PC-3 (cell line): ENCODE data around the gene MRPL43. TPM values are rescaled to one million over a fixed set of nuclear protein-coding genes. Genes with fewer than 3 reads are reported as not detected.
A peak's percentile ranks its signal among the peaks of the same experiment; 100 is the strongest.

Source experiments
- ATAC-seq: fragments of 200-7000 bp; cut with Tn5 transposase; 2 replicates; pipeline ENCODE4 v1.9.1; 2020; ENCODE audit warnings: mild to moderate bottlenecking, moderate library complexity
- BruUV-seq: library from RNA; stranded (reverse); fragments of 400-500 nt; replicated peaks from 2 replicates; lab custom pipeline; 2021; lab: Mats Ljungman, UMichigan
- CTCF ChIA-PET: fragments of 300-600 bp; sonication (Branson Sonifier 250); formaldehyde crosslinking; loops from one replicate; lab custom pipeline; 2022; ENCODE audit warnings: antibody characterized with exemption; lab: Charles Lee
- POLR2A ChIA-PET: fragments of 300-600 bp; sonication (Branson Sonifier 250); formaldehyde crosslinking; loops from one replicate; lab custom pipeline; 2022; ENCODE audit warnings: antibody characterized with exemption; ENCODE audit not compliant: unreplicated experiment; lab: Charles Lee
- DNase-seq: peaks from one replicate; pipeline ENCODE4 v3.0.0-alpha.2; 2015
- H2AFZ ChIP-seq: fragments of 300-600 bp; sonication (generic); 2 replicates; pipeline ENCODE4 v1.6.0; 2016; ENCODE audit warnings: antibody characterized with exemption, low read length
- H3F3A ChIP-seq: fragments of 300-600 bp; sonication (generic); one replicate; pipeline ENCODE4 v1.6.0; 2017; ENCODE audit warnings: antibody characterized with exemption, low read length, control low read depth, mild to moderate bottlenecking; ENCODE audit not compliant: unreplicated experiment
- H3K27ac ChIP-seq: fragments of 300-600 bp; sonication (generic); 2 replicates; pipeline ENCODE4 v1.5.1; 2016; ENCODE audit warnings: mild to moderate bottlenecking, low read length
- H3K27me3 ChIP-seq: fragments of 300-600 bp; sonication (generic); 2 replicates; pipeline ENCODE4 v1.6.1; 2016; ENCODE audit warnings: low read length, mixed read lengths
- H3K36me3 ChIP-seq: fragments of 300-600 bp; sonication (generic); 2 replicates; pipeline ENCODE4 v1.6.1; 2016; ENCODE audit warnings: low read depth, mixed run types, low read length, mixed read lengths
- H3K4me1 ChIP-seq: fragments of 300-600 bp; sonication (generic); 2 replicates; pipeline ENCODE4 v1.5.1; 2016; ENCODE audit warnings: low read length; ENCODE audit not compliant: insufficient read depth
- H3K4me2 ChIP-seq: fragments of 300-600 bp; sonication (generic); 2 replicates; pipeline ENCODE4 v1.6.0; 2016; ENCODE audit warnings: low read length
- H3K4me3 ChIP-seq: fragments of 300-600 bp; sonication (generic); 2 replicates; pipeline ENCODE4 v1.5.1; 2016; ENCODE audit warnings: mild to moderate bottlenecking, low read length, mixed read lengths
- H3K79me2 ChIP-seq: fragments of 300-600 bp; sonication (generic); 2 replicates; pipeline ENCODE4 v1.6.1; 2017; ENCODE audit warnings: low read length, mixed read lengths
- H3K9ac ChIP-seq: fragments of 300-600 bp; sonication (generic); 2 replicates; pipeline ENCODE4 v1.6.0; 2016; ENCODE audit warnings: mild to moderate bottlenecking, low read length
- H3K9me2 ChIP-seq: fragments of 300-600 bp; sonication (generic); replicated peaks from 2 replicates; pipeline ENCODE4 v1.6.1; 2016; ENCODE audit warnings: mixed run types, low read length, mixed read lengths
- H3K9me3 ChIP-seq: fragments of 300-600 bp; sonication (generic); 2 replicates; pipeline ENCODE4 v1.6.1; 2016; ENCODE audit warnings: low read length, mixed read lengths
- H4K20me1 ChIP-seq: fragments of 300-600 bp; sonication (generic); 2 replicates; pipeline ENCODE4 v1.6.1; 2016; ENCODE audit warnings: low read length, mixed read lengths
- EZH2 ChIP-seq: fragments of 300-600 bp; sonication (generic); IDR thresholded peaks from one replicate; pipeline ENCODE4 v1.6.1; 2017; ENCODE audit warnings: antibody characterized with exemption, mild to moderate bottlenecking, low read length; ENCODE audit not compliant: unreplicated experiment
- EZH2phosphoT487 ChIP-seq: fragments of 300-600 bp; sonication (generic); IDR thresholded peaks from 2 replicates; pipeline ENCODE4 v1.6.1; 2018; ENCODE audit warnings: mild to moderate bottlenecking, antibody characterized with exemption, low read length, borderline replicate concordance
- intact Hi-C: fragments of 100-400 bp; cut with micrococcal nuclease; formaldehyde crosslinking; loops from 2 replicates; pipeline ENCODE4 v1.9.0; 2023
- total RNA-seq: library from RNA; depleted of rRNA; stranded (reverse); fragments of >200 nt; gene quantifications from 2 replicates; pipeline ENCODE4 v1.2.3, GENCODE V29; 2014
- TF ChIP-seq, protein P1 (sequence below): fragments of 300-600 bp; sonication (generic); conservative IDR thresholded peaks from 2 replicates; pipeline ENCODE4 v1.5.1; 2017; ENCODE audit warnings: antibody characterized with exemption, low read depth, mild to moderate bottlenecking, low read length

The MRPL43 gene
- total RNA-seq, 1 experiment from 2014 or later = 81.0 TPM

DNA sequence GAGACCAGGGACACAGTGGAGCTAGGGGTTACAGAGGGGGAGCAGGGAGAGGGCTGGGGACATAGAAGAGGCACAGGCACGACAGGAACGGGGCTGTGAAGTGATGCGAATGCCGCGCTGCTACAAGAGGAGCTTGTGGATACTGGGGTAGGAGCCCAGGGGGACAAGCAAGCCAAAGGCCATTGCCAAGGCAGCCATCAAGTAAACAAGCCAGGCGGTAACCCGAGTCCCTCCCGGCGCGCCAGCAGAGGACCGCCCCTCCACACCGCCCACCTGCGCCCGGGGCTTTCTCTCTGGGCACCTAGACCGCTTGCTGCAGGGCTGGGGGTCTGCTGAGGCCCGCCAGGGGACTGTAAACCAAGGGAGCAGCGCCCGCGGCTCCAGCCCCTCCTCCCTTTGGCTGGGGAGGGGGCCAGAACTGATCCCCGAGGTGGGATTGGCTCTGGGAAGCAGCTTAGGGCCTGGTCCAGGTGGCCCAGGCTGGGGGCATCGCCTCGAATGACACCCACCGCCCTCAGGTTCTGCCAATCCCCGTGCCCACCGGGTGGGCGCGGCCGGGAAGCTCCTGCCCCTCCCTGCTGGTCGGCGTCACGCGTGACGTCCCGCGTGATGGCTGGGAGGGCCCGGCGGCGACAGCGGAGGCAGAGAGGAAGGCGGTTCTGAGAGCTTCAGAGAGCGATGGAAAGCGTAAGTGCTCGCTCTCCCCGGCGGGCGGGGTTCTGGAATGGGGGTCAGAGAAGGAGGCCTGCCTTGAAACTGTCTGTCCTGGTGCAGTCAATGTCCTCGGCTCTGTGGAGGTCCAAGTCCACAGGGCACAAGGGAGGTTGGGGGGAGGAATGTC lies 44.7 kb upstream of the MRPL43 start:
- Histone ChIP-seq H3K27ac (peak overlapping the region; percentile 95), H3K36me3 (peaks cover 5% of the 10 kb centered on the region; the same call in 1 of the 2 replicates), H3K4me1 (peaks cover 8% of the 10 kb centered on the region), H3K9ac (peak overlapping the region; percentile 85), H2AFZ (peak overlapping the region; percentile 80), H3K4me2 (peak overlapping the region; percentile 96), H4K20me1 (no peaks in the 10 kb centered on the region), H3K9me3 (no peaks in the 10 kb centered on the region), H3F3A (no peaks in the 10 kb centered on the region), H3K27me3 (no peaks in the 10 kb centered on the region), H3K9me2 (no peaks in the 10 kb centered on the region), H3K4me3 (peak overlapping the region; percentile 83), H3K79me2 (peaks cover 16% of the 10 kb centered on the region)
- ChIA-PET POLR2A (interaction anchor here (0.6 to 0.7 kb wide), 2 partner anchors 11 to 1304 kb away, joined by 3 to 6 read pairs; no protein-coding TSS in a partner anchor), CTCF (interaction anchor here (0.5 kb wide), 1 partner anchor 537 kb away, joined by 3 read pairs; no protein-coding TSS in a partner anchor)
- peak; percentile 48 for DNase-seq
- no TSS peak for BruUV-seq
- TF ChIP-seq EZH2 = no peak
- TF ChIP-seq EZH2phosphoT487 = no peak
- TF ChIP-seq, protein P1, sequence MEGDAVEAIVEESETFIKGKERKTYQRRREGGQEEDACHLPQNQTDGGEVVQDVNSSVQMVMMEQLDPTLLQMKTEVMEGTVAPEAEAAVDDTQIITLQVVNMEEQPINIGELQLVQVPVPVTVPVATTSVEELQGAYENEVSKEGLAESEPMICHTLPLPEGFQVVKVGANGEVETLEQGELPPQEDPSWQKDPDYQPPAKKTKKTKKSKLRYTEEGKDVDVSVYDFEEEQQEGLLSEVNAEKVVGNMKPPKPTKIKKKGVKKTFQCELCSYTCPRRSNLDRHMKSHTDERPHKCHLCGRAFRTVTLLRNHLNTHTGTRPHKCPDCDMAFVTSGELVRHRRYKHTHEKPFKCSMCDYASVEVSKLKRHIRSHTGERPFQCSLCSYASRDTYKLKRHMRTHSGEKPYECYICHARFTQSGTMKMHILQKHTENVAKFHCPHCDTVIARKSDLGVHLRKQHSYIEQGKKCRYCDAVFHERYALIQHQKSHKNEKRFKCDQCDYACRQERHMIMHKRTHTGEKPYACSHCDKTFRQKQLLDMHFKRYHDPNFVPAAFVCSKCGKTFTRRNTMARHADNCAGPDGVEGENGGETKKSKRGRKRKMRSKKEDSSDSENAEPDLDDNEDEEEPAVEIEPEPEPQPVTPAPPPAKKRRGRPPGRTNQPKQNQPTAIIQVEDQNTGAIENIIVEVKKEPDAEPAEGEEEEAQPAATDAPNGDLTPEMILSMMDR = no peak
- intact Hi-C loops = no loop called here
- peak; percentile 40 for ATAC-seq

DNA sequence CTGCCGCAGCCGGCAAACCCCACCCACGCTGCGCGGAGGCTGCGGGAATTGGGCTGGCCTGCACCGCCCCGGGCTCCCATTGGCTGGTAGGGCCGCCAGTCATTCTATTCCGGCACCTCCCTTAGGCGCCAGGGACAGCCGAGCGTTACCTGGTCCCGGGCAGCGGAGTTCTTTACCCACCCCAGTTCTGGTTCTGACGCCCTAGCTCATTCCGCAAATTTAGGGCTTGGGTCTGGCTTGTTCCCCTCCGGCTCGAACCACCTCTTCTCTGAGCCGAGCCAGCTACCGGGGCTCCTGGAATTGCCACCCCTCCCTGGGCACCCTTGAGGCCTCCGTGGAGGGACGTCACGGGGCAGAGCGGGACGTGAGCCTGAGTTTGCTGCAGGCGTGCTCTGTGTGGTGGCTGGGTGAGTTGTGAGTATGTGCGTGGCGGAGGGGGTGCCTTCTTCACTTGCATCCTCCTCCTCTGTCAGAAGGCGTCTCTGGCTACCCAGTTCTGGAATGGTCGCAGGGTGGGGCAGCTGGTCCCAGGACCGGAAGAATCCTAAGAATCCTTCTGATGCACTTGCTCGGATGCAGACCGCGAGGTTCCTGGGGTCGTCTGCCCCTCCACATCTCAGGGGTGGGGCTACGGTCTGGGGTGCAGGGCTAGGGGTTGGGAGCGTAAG lies 44.0 kb upstream of the MRPL43 start, which contains the start of the genes PDZD7 and SFXN3:
Gene PDZD7, minus strand, starts transcription at position 2 of the 668 bp plus-strand sequence. CDS start 910 bp downstream, outside the sequence.
Gene SFXN3, plus strand, starts transcription at position 107 of the 668 bp plus-strand sequence. CDS start 3,461 bp downstream, outside the sequence.
- no TSS peak for BruUV-seq
- H3K79me2 ChIP-seq = peaks cover 16% of the 10 kb centered on the region
- H3K27ac ChIP-seq = peak within 1 kb of the TSS; percentile 95
- peak within 1 kb of the TSS; percentile 80 for H2AFZ ChIP-seq
- ChIA-PET POLR2A (interaction anchor here (1.0 kb wide), 1 partner anchor 16 kb away, joined by 13 read pairs; no protein-coding TSS in a partner anchor), CTCF (interaction anchor here (1.0 to 1.2 kb wide), 2 partner anchors 21 to 48 kb away, joined by 3 read pairs; no protein-coding TSS in a partner anchor)
- no peaks in the 10 kb centered on the region for H3K9me2 ChIP-seq
- TF ChIP-seq, protein P1 = no peak
- no peak for TF ChIP-seq EZH2phosphoT487
- TF ChIP-seq EZH2 = no peak
- H3K36me3 ChIP-seq = peaks cover 1% of the 10 kb centered on the region; the same call in 1 of the 2 replicates
- no peaks in the 10 kb centered on the region for H4K20me1 ChIP-seq
- no peaks in the 10 kb centered on the region for H3K27me3 ChIP-seq
- peak within 1 kb of the TSS; percentile 85 for H3K9ac ChIP-seq
- H3K4me2 ChIP-seq = peak within 1 kb of the TSS; percentile 96
- H3K9me3 ChIP-seq = no peaks in the 10 kb centered on the region
- ATAC-seq (peak; percentile 80), DNase-seq (peak; percentile 91)
- H3K4me1 ChIP-seq = peaks cover 8% of the 10 kb centered on the region
- peak within 1 kb of the TSS; percentile 83 for H3K4me3 ChIP-seq
- intact Hi-C loops = no loop called here
- no peaks in the 10 kb centered on the region for H3F3A ChIP-seq
